Activated T-cell treated with anti-CD3 and anti-CD28 coated beads for 4 hours (primary cell): ENCODE results near the gene OR52W1.
"Not testable (repeated sequence)": the region's sequence is repeated elsewhere in the genome, so short reads cannot be mapped to it uniquely, and the experiment has no call there.

Experiments
- DNase-seq: peaks from one replicate; pipeline ENCODE4 v3.0.0-alpha.2; 2020

OR52W1 gene

DNA sequence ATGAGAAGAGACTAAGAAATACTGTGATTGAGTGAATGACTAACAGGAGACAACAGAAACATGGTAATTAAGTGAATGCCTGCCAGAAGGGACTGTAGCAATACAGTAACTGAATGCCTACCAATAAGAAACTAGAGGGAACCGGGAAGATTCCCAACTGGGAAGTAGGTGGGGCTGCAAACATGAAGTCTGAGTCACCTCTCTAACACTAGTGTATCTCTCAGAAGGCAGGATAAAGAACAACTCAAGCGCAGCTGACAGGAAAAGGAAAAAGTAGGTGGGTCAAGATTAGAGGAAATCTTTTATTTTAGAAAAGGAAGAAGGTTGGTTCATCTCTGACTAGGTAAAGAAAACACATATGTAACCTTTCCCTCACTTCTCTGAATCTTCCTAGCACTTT lies 20.3 kb downstream of the OR52W1 start:
- no peak for DNase-seq

DNA sequence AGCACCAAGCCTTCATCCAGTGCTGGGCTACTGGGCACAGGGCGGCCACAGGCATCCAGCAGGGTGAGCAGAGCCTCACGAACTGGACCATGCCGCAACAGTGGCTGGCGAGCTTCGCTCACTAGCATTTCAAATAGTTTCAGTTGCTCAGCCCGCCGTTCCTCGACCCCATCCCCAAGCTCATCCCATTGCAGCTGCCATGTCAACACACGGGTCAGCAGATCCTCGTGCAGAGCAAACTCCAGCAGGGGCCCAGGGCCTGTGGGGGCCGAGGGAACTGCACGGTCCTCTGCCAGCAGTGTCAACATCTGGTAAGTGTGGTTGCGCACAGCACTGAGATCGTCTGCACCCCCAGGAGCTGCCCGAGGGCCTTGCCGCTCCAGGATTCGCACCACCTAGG lies 24.8 kb downstream of the OR52W1 start:
- no peak for DNase-seq

DNA sequence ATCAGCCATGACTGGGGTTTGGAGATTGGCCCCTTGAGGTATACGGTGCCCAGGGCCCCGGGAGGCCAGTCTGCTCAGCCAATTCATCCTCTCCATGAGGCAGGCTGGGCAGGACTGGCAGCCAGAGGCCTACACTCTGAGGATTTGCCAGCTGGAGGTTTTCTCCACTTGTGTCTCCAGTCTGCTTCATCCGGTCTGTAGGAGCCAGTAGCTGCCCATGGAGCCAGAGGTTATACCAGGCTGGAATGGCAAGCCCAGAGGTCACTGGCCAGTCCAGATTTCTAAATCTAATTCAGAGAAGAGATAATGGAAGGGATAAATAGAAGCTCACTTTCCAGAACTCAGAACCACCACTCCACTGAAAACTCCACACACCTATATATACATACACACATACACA lies 25.4 kb downstream of the OR52W1 start:
- no peak for DNase-seq

DNA sequence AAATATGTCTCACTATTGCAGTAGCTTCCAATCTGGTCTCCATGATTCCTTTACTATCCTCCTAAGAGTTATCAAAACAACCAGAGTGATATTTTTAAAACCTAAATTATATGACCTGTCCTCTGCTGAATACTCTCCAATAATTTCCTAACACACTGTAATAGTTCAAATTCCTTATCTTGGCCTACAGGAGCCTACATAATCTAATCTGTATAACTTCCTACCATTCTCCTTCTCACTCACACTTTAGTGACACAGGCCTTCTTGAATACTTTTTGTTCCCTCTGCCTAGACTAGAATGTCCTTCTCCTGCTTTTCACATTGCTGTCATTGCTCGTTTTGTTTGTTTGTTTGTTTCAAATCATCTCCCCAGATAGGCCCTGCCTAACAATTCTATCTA lies 26.0 kb downstream of the OR52W1 start:
- DNase-seq: no peak

DNA sequence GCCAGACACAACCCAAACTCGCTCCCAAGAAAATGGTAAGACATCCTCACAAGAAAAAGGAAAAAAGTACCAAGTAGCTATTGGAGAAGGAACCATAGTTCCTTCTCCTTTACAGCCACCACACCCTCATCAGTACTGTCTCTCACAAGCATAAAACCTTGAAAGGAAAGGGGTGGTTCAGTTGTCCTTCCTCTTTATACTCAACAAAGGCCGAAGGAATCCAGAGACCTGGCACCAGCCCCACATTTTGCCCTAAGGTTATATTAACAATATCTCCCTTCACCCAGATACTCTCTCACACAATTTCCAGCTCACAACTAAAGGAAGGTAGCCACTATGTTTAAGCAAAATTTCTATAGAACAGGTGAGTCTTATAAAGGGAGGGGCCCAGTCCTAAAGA lies 26.9 kb downstream of the OR52W1 start:
- no peak for DNase-seq

DNA sequence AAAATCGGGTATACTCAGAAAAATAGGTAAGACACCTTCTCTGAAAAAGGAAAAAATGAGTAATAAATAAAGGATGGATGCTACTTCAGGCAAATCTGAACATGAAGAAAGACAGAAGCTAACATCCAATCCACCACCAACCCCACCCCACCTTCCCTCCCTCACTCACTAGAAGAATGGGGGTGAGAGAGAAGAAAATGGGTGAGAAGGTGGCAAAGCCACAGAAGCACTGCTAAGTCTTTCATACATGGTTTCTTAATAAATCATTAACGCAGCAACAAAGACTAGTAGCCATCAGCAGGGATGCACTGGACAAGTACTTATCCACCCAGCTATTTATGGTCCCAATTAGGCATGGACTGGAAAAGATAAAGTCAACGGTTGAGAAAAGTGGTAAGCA lies 29.5 kb downstream of the OR52W1 start:
- no peak for DNase-seq

DNA sequence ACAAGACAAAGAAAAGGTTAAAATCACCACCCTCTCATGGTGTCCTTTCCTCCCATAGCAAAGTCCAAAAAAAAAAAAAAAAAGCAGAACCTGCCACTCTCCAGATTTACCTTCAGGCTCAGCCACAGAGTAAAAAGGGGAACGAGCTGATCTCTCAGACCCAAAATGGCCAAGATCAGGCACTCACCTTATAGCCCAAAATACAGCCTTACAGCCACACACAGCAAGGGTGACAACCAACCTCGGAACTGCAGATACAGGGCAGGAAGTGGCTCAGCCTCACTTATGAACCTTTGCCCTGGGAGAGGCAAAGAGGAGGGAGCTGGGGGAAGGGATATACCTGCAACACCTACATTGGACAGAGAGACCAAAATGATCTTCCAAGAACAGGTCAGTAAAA lies 30.9 kb downstream of the OR52W1 start:
- no peak for DNase-seq

DNA sequence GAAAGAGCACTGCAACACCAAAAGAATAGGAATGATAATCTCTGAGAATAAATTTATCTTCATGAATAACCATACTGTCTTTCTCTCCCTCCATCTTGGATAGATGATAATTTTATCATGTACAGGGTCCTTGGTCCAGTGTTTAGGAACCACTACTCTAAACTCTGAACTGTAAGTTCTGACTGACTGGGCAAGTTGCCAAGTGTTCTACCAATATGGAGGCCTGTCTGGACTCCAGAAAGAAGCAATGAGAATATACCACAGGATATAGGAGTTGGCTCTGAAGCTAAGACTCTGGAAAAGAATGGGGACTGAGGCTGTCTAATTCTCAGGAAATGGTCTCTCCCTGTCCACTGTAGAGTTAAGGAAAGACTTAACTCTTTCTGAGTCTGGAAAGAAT lies 33.9 kb downstream of the OR52W1 start:
- no peak for DNase-seq

DNA sequence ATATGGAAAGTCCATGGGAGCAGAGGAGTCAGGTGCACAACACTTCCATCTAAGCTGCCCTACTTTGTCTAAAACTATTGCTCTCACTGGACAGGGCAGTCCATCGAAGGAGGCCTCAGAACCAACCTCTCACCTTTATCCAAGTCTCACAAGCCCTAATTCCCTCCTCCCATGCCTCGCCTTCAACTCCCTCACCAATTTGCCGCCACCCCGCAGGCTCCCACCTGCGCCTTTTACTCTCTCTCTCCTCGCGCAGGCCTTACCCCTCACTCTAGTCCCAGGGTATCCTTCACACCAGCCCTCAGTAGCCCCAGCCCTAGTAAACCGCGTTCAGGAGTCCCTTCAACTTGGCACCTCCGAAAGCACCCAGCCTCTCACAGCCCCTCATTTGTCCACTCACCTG lies 35.0 kb downstream of the OR52W1 start:
- no peak for DNase-seq

DNA sequence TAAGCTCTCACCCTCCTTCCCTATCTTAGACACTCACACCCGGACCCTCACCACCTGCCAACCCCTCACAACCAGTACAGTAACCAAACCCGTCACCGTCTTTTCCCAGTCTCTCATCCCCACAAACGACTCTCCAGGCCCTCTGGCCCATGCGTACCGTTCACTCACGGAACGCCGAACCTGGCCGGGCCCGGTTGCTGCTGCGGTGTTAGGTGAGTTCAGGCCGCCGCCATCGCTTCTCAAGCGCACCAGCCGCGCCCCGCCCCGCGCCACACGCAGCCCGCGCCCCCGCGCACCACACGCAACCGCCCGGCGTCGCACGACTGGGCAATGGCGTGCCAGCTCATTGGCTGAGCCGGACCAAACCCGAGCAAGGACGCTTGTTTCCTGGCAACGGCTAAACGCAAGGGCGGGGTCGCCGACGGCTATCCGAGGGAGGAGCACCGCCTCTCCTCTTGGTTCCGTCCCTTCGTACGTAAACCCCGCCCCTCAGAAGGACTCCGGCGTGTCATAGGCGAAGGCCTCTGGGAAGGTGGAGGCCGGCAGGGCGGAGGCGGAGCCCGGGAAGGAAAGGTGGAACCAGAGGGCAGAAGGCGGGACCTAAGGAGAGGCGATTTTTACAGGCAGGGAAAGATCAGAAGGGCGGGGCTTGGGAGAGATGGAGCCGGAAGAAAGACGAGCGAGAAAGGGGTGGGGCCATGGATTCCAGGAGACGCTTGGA lies 35.5 kb downstream of the OR52W1 start, which contains the start of gene FHIP1B:
TSS of gene FHIP1B (minus strand) at position 250 of the 721 bp plus-strand sequence. CDS start 10,120 bp downstream, outside the sequence.
- DNase-seq: peak; percentile 98

DNA sequence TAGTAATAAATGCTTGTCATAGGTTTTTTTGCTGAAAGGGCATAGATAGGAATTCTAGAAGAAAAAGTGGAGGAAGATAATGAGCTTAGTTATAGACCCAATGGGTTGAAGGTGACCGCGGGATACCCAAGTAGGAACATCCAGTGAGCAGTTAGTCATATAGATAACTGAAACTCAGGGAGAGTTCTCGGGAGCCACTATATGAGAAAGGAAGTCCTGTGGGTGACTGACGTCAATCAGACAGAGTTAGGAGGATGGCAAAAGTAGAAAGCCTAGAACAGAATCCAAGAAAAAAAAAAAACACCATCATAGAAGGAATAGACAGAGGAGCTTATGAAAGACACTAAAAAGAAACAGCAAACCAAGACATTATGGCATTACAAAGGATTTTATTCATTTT lies 38.2 kb downstream of the OR52W1 start:
- no peak for DNase-seq

DNA sequence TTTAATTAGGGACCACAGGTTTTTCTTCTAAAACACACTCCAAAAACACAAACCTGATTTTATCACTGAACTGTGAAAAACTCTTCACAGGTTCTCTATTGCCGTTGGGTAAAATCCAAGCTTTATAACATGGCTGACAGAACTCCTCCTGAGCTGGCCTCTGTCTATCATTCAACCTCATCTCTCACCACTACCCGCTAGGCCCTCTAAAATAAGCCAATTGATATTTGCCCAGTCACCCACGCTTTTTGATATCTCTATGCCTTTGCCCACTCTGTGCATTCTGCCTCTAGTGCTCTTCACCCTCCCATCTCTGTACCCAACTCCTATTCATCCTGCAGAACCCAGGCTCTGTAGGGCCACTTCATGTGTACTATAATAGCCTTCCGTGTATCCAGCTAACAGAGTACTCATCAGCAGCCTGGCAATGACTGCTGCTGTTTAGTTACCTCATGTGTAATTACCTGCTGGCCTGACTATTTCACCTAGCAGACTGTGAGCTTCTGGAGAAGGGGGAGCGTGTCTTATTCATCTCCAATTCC lies 38.8 kb downstream of the OR52W1 start:
- DNase-seq: no peak

DNA sequence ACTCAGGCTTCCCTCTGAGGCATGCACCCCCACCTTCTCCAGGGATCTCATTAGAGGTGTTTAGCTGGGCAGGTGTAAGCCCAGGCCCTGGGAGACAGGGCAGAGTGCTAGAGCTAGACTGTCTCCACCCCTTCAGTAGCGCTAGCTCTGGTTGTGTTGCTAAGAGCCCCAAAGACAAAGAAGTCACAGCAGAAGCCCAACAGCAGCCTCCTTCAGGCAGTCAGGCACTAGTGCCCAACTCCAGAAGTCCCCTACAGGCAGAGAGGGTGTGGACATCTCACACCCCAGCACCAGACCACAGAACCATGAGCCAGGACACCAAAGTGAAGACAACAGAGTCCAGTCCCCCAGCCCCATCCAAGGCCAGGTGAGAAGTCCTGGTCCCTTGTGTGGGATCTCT lies 39.9 kb downstream of the OR52W1 start, which contains the start of gene CNGA4:
TSS of gene CNGA4 (plus strand) at position 188 of the 400 bp plus-strand sequence. CDS start at position 306, 118 bp downstream.
- no peak for DNase-seq

DNA sequence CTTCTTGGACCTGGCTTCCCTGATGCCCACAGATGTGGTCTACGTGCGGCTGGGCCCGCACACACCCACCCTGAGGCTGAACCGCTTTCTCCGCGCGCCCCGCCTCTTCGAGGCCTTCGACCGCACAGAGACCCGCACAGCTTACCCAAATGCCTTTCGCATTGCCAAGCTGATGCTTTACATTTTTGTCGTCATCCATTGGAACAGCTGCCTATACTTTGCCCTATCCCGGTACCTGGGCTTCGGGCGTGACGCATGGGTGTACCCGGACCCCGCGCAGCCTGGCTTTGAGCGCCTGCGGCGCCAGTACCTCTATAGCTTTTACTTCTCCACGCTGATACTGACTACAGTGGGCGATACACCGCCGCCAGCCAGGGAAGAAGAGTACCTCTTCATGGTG lies 41.1 kb downstream of the OR52W1 start:
- no peak for DNase-seq

DNA sequence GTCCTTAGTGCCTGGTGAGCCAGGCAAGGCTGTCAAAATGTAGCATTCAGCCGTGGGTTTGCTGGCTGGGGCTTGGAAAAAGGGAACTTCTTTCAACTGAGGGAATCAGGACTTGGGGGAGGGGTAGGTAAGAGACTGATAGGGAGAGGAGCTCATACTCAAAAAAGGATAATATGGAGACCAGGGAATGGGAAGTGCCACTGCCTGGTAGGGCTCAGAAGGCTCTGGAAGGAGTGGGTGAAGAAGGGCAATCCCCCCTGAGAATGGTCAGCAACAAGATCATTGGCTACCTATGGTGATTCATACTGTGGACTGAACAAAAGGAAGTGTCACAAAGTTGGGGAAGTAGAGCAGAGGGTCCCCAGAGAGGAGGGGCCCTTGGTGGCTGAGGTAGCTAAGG lies 41.8 kb downstream of the OR52W1 start:
- no peak for DNase-seq

DNA sequence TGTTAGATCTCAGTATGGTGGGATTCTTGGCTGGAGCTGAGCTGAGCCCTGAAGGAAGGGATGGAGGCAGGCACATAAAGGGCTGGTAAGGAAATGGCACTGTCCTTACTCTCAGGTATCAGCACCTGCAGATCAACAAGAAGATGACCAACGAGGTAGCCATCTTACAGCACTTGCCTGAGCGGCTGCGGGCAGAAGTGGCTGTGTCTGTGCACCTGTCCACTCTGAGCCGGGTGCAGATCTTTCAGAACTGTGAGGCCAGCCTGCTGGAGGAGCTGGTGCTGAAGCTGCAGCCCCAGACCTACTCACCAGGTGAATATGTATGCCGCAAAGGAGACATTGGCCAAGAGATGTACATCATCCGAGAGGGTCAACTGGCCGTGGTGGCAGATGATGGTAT lies 42.3 kb downstream of the OR52W1 start:
- DNase-seq: no peak

DNA sequence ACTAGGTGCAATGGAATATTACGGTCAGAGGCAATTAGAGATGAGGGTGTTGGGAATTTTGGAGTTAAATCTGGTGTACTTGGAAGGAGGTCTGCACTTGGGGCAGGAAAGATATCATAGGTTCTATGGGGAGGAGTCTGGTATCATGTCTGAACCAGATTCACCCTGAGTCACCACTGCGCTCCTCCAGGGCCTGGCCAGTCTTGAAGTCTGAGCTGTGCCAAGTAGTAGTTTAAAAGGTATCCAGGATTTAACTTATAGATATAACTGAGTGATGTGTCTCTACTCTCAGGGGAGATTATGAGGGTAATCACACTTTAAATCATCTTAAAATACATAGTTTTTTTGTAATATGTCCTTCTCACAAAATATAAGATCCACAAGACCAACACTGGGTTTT lies 46.5 kb downstream of the OR52W1 start:
- DNase-seq: no peak

DNA sequence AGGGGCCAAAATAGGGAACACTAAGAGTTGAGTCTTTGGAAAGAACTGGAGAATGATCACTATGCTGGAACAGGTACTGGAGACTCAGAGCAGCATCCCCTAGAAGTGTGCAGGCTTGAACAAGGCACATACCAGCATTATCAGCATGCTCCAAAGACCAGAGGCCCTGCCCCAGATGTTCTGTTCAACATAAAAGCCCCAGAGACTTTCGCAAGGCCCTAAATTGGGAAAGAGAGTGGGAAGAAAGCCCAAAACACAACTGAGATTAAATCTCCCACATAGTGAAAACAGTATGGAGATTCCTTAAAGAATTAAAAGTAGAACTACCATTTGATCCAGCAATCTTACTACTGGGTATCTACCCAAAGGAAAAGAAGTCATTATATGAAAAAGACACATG lies 49.2 kb downstream of the OR52W1 start:
- no peak for DNase-seq

DNA sequence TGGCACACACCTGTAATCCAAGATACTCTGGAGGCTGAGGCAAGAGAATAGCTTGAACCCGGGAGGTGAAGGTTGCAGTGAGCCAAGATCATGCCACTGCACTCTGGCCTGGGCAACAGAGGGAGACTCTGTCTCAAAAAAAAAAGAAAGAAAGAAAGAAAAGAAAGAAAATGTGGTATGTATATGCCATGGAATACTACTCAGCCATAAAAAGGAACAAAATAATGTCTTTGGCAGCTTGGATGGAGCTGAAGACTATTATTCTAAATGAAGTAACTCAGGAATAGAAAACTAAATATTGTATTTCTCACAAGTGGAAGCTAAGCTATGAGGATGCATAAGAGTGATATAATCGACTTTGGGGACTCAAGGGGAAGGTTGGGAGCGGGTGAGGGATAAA lies 49.9 kb downstream of the OR52W1 start:
- DNase-seq: not testable (repeated sequence)
